OCI-LY1 (cell line): ENCODE data around the gene AP1B1.
"Not testable (repeated sequence)": the region's sequence is repeated elsewhere in the genome, so short reads cannot be mapped to it uniquely, and the experiment has no call there.

Experiments
- H2AFZ ChIP-seq: fragments of 200-600 bp; sonication (generic), shearing (Covaris generic); 2 replicates; pipeline ENCODE4 v1.6.0; 2014; ENCODE audit warnings: antibody characterized with exemption, mild to moderate bottlenecking, low read length
- H3F3A ChIP-seq: fragments of 200-600 bp; sonication (generic), shearing (Covaris generic); 2 replicates; pipeline ENCODE4 v1.6.0; 2014; ENCODE audit warnings: mild to moderate bottlenecking, antibody characterized with exemption, low read length, moderate library complexity; ENCODE audit not compliant: insufficient read depth
- H3K27ac ChIP-seq: fragments of 200-600 bp; sonication (generic); 2 replicates; pipeline ENCODE4 v1.5.1; 2014; ENCODE audit warnings: low read length, mixed run types, mild to moderate bottlenecking, low read depth; ENCODE audit not compliant: poor library complexity, severe bottlenecking
- H3K27me3 ChIP-seq: fragments of 200-600 bp; sonication (generic); 2 replicates; pipeline ENCODE4 v1.6.0; 2014; ENCODE audit warnings: antibody characterized with exemption, mild to moderate bottlenecking, low read length, moderate library complexity; ENCODE audit not compliant: insufficient read depth
- H3K36me3 ChIP-seq: fragments of 200-600 bp; sonication (generic); 2 replicates; pipeline ENCODE4 v1.6.1; 2014; ENCODE audit warnings: mild to moderate bottlenecking, antibody characterized with exemption, low read length, moderate library complexity, mixed read lengths; ENCODE audit not compliant: insufficient read depth
- H3K4me1 ChIP-seq: fragments of 200-600 bp; sonication (generic); 2 replicates; pipeline ENCODE4 v1.5.1; 2014; ENCODE audit warnings: mild to moderate bottlenecking, low read length, moderate library complexity; ENCODE audit not compliant: insufficient read depth, severe bottlenecking
- H3K4me2 ChIP-seq: fragments of 200-600 bp; sonication (generic), shearing (Covaris generic); 2 replicates; pipeline ENCODE4 v1.6.1; 2014; ENCODE audit warnings: low read length
- H3K4me3 ChIP-seq: fragments of 200-600 bp; sonication (generic); 2 replicates; pipeline ENCODE4 v1.5.1; 2014; ENCODE audit warnings: low read length, low read depth, mild to moderate bottlenecking, mixed read lengths; ENCODE audit not compliant: poor library complexity, severe bottlenecking
- H3K79me2 ChIP-seq: fragments of 200-600 bp; shearing (Covaris generic); 2 replicates; pipeline ENCODE4 v1.6.1; 2016; ENCODE audit warnings: mixed run types, low read length, mixed read lengths; ENCODE audit not compliant: insufficient read depth
- H3K9ac ChIP-seq: fragments of 200-600 bp; sonication (generic), shearing (Covaris generic); 2 replicates; pipeline ENCODE4 v1.6.1; 2014; ENCODE audit warnings: mild to moderate bottlenecking, low read length, mixed read lengths
- H3K9me2 ChIP-seq: fragments of 200-600 bp; sonication (generic), shearing (Covaris generic); 2 replicates; pipeline ENCODE4 v1.6.1; 2014; ENCODE audit warnings: low read depth, mild to moderate bottlenecking, low read length, mixed read lengths
- H3K9me3 ChIP-seq: fragments of 200-600 bp; shearing (Covaris generic); 2 replicates; pipeline ENCODE4 v1.6.1; 2014; ENCODE audit warnings: low read length, mixed read lengths
- H4K20me1 ChIP-seq: fragments of 200-600 bp; sonication (generic), shearing (Covaris generic); 2 replicates; pipeline ENCODE4 v1.6.0; 2016; ENCODE audit warnings: mild to moderate bottlenecking, low read length; ENCODE audit not compliant: insufficient read depth
- CTCF ChIP-seq: fragments of 200-600 bp; sonication (generic), shearing (Covaris generic); IDR thresholded peaks from 2 replicates; pipeline ENCODE4 v1.5.1; 2017; ENCODE audit warnings: mild to moderate bottlenecking, antibody characterized with exemption, low read length, moderate library complexity, mixed read lengths
- EZH2 ChIP-seq: fragments of 200-600 bp; sonication (generic), shearing (Covaris generic); IDR thresholded peaks from 2 replicates; pipeline ENCODE4 v1.8.0; 2017; ENCODE audit warnings: borderline replicate concordance, mixed run types, mild to moderate bottlenecking, antibody characterized with exemption, low read length, moderate library complexity, mixed read lengths

AP1B1 gene

GRCh38 chr22:29408940-29409339 lies 20.6 kb upstream of the AP1B1 start:
- no peak overlapping the region for H2AFZ ChIP-seq

GRCh38 chr22:29401538-29401937 lies 13.2 kb upstream of the AP1B1 start:
- H3K27me3 ChIP-seq, result not testable (repeated sequence)

More at GRCh38 chr22:29408940-29409339, 20.6 kb upstream of the AP1B1 start:
- Histone ChIP-seq H3F3A (no peaks in the 10 kb centered on the region), H3K79me2 (no peaks in the 10 kb centered on the region), H3K4me3 (no peak overlapping the region), H4K20me1 (no peaks in the 10 kb centered on the region), H3K9ac (no peak overlapping the region), H3K4me1 (no peaks in the 10 kb centered on the region), H3K36me3 (no peaks in the 10 kb centered on the region), H3K9me3 (no peaks in the 10 kb centered on the region), H3K27me3 (no peaks in the 10 kb centered on the region), H3K27ac (no peak overlapping the region), H3K4me2 (no peak overlapping the region), H3K9me2 (no peaks in the 10 kb centered on the region)
- TF ChIP-seq EZH2 (no peak), CTCF (no peak)

GRCh38 chr22:29400576-29400975 lies 12.2 kb upstream of the AP1B1 start:
- H3K9me3 ChIP-seq, result no peaks in the 10 kb centered on the region
- H3K9ac ChIP-seq, result no peak overlapping the region
- H3K79me2 ChIP-seq, result no peaks in the 10 kb centered on the region
- no peak overlapping the region for H2AFZ ChIP-seq
- H3K4me1 ChIP-seq, result no peaks in the 10 kb centered on the region
- no peak overlapping the region for H3K27ac ChIP-seq
- no peaks in the 10 kb centered on the region for H3K36me3 ChIP-seq
- H3F3A ChIP-seq, result no peaks in the 10 kb centered on the region
- no peak overlapping the region for H3K4me3 ChIP-seq
- H3K27me3 ChIP-seq, result 0 out of 2 replicates have a peak, but pooled peaks cover 4% of the 10 kb centered on the region
- H3K4me2 ChIP-seq, result no peak overlapping the region
- no peaks in the 10 kb centered on the region for H3K9me2 ChIP-seq
- H4K20me1 ChIP-seq, result no peaks in the 10 kb centered on the region
- no peak for TF ChIP-seq EZH2

More at GRCh38 chr22:29401538-29401937, 13.2 kb upstream of the AP1B1 start:
- H3K4me2 ChIP-seq, H2AFZ ChIP-seq, H3K9me3 ChIP-seq, H3K9me2 ChIP-seq, H3K79me2 ChIP-seq, H3K4me3 ChIP-seq, H3K9ac ChIP-seq, H4K20me1 ChIP-seq, H3K27ac ChIP-seq, H3F3A ChIP-seq, H3K4me1 ChIP-seq, H3K36me3 ChIP-seq: not testable (repeated sequence)

GRCh38 chr22:29397791-29398190 lies 9.4 kb upstream of the AP1B1 start:
- Histone ChIP-seq H3K4me3 (no peak overlapping the region), H2AFZ (no peak overlapping the region)
- no peak for TF ChIP-seq EZH2
- TF ChIP-seq CTCF, result no peak

More at GRCh38 chr22:29397791-29398190, 9.4 kb upstream of the AP1B1 start:
- Histone ChIP-seq H3K36me3 (no peaks in the 10 kb centered on the region), H3K4me1 (no peaks in the 10 kb centered on the region), H3K79me2 (no peaks in the 10 kb centered on the region), H3K9me2 (no peaks in the 10 kb centered on the region), H3F3A (no peaks in the 10 kb centered on the region), H3K9me3 (no peaks in the 10 kb centered on the region), H3K9ac (no peak overlapping the region), H4K20me1 (no peaks in the 10 kb centered on the region), H3K27me3 (0 out of 2 replicates have a peak, but pooled peaks cover 4% of the 10 kb centered on the region), H3K4me2 (no peak overlapping the region), H3K27ac (no peak overlapping the region)
